Activated naive CD4-positive, alpha-beta T cell treated with Interleukin-2 at 50 U/mL for 16 hours (primary cell): Measurements from ENCODE around the gene PCBD2.

ENCODE experiments used
- DNase-seq: peaks from one replicate; pipeline ENCODE4 v3.0.0-alpha.2; 2020

PCBD2 gene

GRCh38 chr5:135008981-135009735 lies 104.2 kb downstream of the PCBD2 start:
- no peak for DNase-seq

GRCh38 chr5:135009736-135010501 lies 105.0 kb downstream of the PCBD2 start:
- DNase-seq = no peak

GRCh38 chr5:135010502-135011354 lies 105.8 kb downstream of the PCBD2 start:
- no peak for DNase-seq

- DNase-seq = no peak
Observed at GRCh38 chr5:135011355-135012032, 106.6 kb downstream of the PCBD2 start.

GRCh38 chr5:135012033-135012588 lies 107.2 kb downstream of the PCBD2 start:
- no peak for DNase-seq
